PC-3 (cell line): ENCODE results near the gene UNC50. TPM values are rescaled to one million over a fixed set of nuclear protein-coding genes. Genes with fewer than 3 reads are reported as not detected.

Experiments used
- ATAC-seq: fragments of 200-7000 bp; cut with Tn5 transposase; 2 replicates; pipeline ENCODE4 v1.9.1; 2020; ENCODE audit warnings: mild to moderate bottlenecking, moderate library complexity
- BruUV-seq: library from RNA; stranded (reverse); fragments of 400-500 nt; replicated peaks from 2 replicates; lab custom pipeline; 2021; lab: Mats Ljungman, UMichigan
- CTCF ChIA-PET: fragments of 300-600 bp; sonication (Branson Sonifier 250); formaldehyde crosslinking; loops from one replicate; lab custom pipeline; 2022; ENCODE audit warnings: antibody characterized with exemption; lab: Charles Lee
- POLR2A ChIA-PET: fragments of 300-600 bp; sonication (Branson Sonifier 250); formaldehyde crosslinking; loops from one replicate; lab custom pipeline; 2022; ENCODE audit warnings: antibody characterized with exemption; ENCODE audit not compliant: unreplicated experiment; lab: Charles Lee
- DNase-seq: peaks from one replicate; pipeline ENCODE4 v3.0.0-alpha.2; 2015
- H2AFZ ChIP-seq: fragments of 300-600 bp; sonication (generic); 2 replicates; pipeline ENCODE4 v1.6.0; 2016; ENCODE audit warnings: antibody characterized with exemption, low read length
- H3F3A ChIP-seq: fragments of 300-600 bp; sonication (generic); one replicate; pipeline ENCODE4 v1.6.0; 2017; ENCODE audit warnings: antibody characterized with exemption, low read length, control low read depth, mild to moderate bottlenecking; ENCODE audit not compliant: unreplicated experiment
- H3K27ac ChIP-seq: fragments of 300-600 bp; sonication (generic); 2 replicates; pipeline ENCODE4 v1.5.1; 2016; ENCODE audit warnings: mild to moderate bottlenecking, low read length
- H3K27me3 ChIP-seq: fragments of 300-600 bp; sonication (generic); 2 replicates; pipeline ENCODE4 v1.6.1; 2016; ENCODE audit warnings: low read length, mixed read lengths
- H3K36me3 ChIP-seq: fragments of 300-600 bp; sonication (generic); 2 replicates; pipeline ENCODE4 v1.6.1; 2016; ENCODE audit warnings: low read depth, mixed run types, low read length, mixed read lengths
- H3K4me1 ChIP-seq: fragments of 300-600 bp; sonication (generic); 2 replicates; pipeline ENCODE4 v1.5.1; 2016; ENCODE audit warnings: low read length; ENCODE audit not compliant: insufficient read depth
- H3K4me2 ChIP-seq: fragments of 300-600 bp; sonication (generic); 2 replicates; pipeline ENCODE4 v1.6.0; 2016; ENCODE audit warnings: low read length
- H3K4me3 ChIP-seq: fragments of 300-600 bp; sonication (generic); 2 replicates; pipeline ENCODE4 v1.5.1; 2016; ENCODE audit warnings: mild to moderate bottlenecking, low read length, mixed read lengths
- H3K79me2 ChIP-seq: fragments of 300-600 bp; sonication (generic); 2 replicates; pipeline ENCODE4 v1.6.1; 2017; ENCODE audit warnings: low read length, mixed read lengths
- H3K9ac ChIP-seq: fragments of 300-600 bp; sonication (generic); 2 replicates; pipeline ENCODE4 v1.6.0; 2016; ENCODE audit warnings: mild to moderate bottlenecking, low read length
- H3K9me2 ChIP-seq: fragments of 300-600 bp; sonication (generic); replicated peaks from 2 replicates; pipeline ENCODE4 v1.6.1; 2016; ENCODE audit warnings: mixed run types, low read length, mixed read lengths
- H3K9me3 ChIP-seq: fragments of 300-600 bp; sonication (generic); 2 replicates; pipeline ENCODE4 v1.6.1; 2016; ENCODE audit warnings: low read length, mixed read lengths
- H4K20me1 ChIP-seq: fragments of 300-600 bp; sonication (generic); 2 replicates; pipeline ENCODE4 v1.6.1; 2016; ENCODE audit warnings: low read length, mixed read lengths
- CTCF ChIP-seq: fragments of 300-600 bp; sonication (generic); conservative IDR thresholded peaks from 2 replicates; pipeline ENCODE4 v1.5.1; 2017; ENCODE audit warnings: antibody characterized with exemption, low read depth, mild to moderate bottlenecking, low read length
- EZH2 ChIP-seq: fragments of 300-600 bp; sonication (generic); IDR thresholded peaks from one replicate; pipeline ENCODE4 v1.6.1; 2017; ENCODE audit warnings: antibody characterized with exemption, mild to moderate bottlenecking, low read length; ENCODE audit not compliant: unreplicated experiment
- EZH2phosphoT487 ChIP-seq: fragments of 300-600 bp; sonication (generic); IDR thresholded peaks from 2 replicates; pipeline ENCODE4 v1.6.1; 2018; ENCODE audit warnings: mild to moderate bottlenecking, antibody characterized with exemption, low read length, borderline replicate concordance
- intact Hi-C: fragments of 100-400 bp; cut with micrococcal nuclease; formaldehyde crosslinking; loops from 2 replicates; pipeline ENCODE4 v1.9.0; 2023
- total RNA-seq: library from RNA; depleted of rRNA; stranded (reverse); fragments of >200 nt; gene quantifications from 2 replicates; pipeline ENCODE4 v1.2.3, GENCODE V29; 2014

The UNC50 gene
- total RNA-seq, 1 experiment from 2014 or later: 26.0 TPM

GRCh38 chr2:98601532-98602132 lies 6.8 kb upstream of the UNC50 start:
- Histone ChIP-seq H4K20me1 (0 out of 2 replicates have a peak, but pooled peaks cover 4% of the 10 kb centered on the region), H3K4me2 (no peak overlapping the region), H3K27ac (no peak overlapping the region), H2AFZ (no peak overlapping the region), H3K9me2 (no peaks in the 10 kb centered on the region), H3K4me1 (peaks cover 30% of the 10 kb centered on the region), H3K9me3 (no peaks in the 10 kb centered on the region), H3K79me2 (peaks cover 27% of the 10 kb centered on the region), H3F3A (peaks cover 8% of the 10 kb centered on the region), H3K36me3 (peaks cover 26% of the 10 kb centered on the region), H3K4me3 (no peak overlapping the region), H3K9ac (no peak overlapping the region), H3K27me3 (no peaks in the 10 kb centered on the region)
- DNase-seq: peak; percentile 61
- no peak for TF ChIP-seq EZH2
- TF ChIP-seq CTCF: peak; percentile 86
- intact Hi-C loops: loop anchor here (1.0 to 10.0 kb wide), 2 partner anchors 157 to 188 kb away; partner anchors contain the start of gene INPP4A
- peak; percentile 85 for ATAC-seq
- no TSS peak for BruUV-seq
- CTCF ChIA-PET: no interaction called here
- POLR2A ChIA-PET: no interaction called here

- peak; percentile 40 for DNase-seq
These were observed 3.8 kb upstream of the UNC50 start for GRCh38 chr2:98604547-98604946.

More at GRCh38 chr2:98604547-98604946, 3.8 kb upstream of the UNC50 start:
- Histone ChIP-seq H3K4me2 (no peak overlapping the region), H3K27me3 (no peaks in the 10 kb centered on the region), H3K36me3 (peaks cover 20% of the 10 kb centered on the region), H3K9me2 (no peaks in the 10 kb centered on the region), H3K9me3 (no peaks in the 10 kb centered on the region), H3K9ac (no peak overlapping the region), H3K79me2 (peaks cover 54% of the 10 kb centered on the region), H3K27ac (no peak overlapping the region), H3K4me1 (peaks cover 23% of the 10 kb centered on the region), H4K20me1 (0 out of 2 replicates have a peak, but pooled peaks cover 2% of the 10 kb centered on the region), H3K4me3 (no peak overlapping the region), H3F3A (peaks cover 6% of the 10 kb centered on the region), H2AFZ (no peak overlapping the region)
- POLR2A ChIA-PET: no interaction called here
- intact Hi-C loops: loop anchor here (10.0 kb wide), 1 partner anchor 160 kb away; the partner anchor contains the start of gene INPP4A
- TF ChIP-seq EZH2 (no peak), CTCF (no peak), EZH2phosphoT487 (no peak)
- CTCF ChIA-PET: no interaction called here
- no TSS peak for BruUV-seq
- ATAC-seq: no peak
